BLaER1 treated with 17β-estradiol and CSF1 and Interleukin-3, amounts not matched to agents 10 nM and 100 nM (cell line): ENCODE data around the gene NTHL1.

Experiments
- H3K27ac ChIP-seq, 11 experiments: shearing (Covaris generic); formaldehyde crosslinking; 2 replicates each; pipeline ENCODE4 v1.8.1; 2022
- H3K27me3 ChIP-seq, 11 experiments: shearing (Covaris generic); formaldehyde crosslinking; 2 replicates each; pipeline ENCODE4 v1.8.1; 2022
- H3K36me3 ChIP-seq, 11 experiments: shearing (Covaris generic); formaldehyde crosslinking; 2 replicates each; pipeline ENCODE4 v1.8.1; 2022
- H3K4me1 ChIP-seq, 10 experiments: shearing (Covaris generic); formaldehyde crosslinking; 2 replicates each; pipeline ENCODE4 v1.8.1; 2022
- H3K4me2 ChIP-seq, 11 experiments: shearing (Covaris generic); formaldehyde crosslinking; 2 replicates each; pipeline ENCODE4 v1.8.1; 2022
- H3K4me3 ChIP-seq, 10 experiments: shearing (Covaris generic); formaldehyde crosslinking; 2 replicates each; pipeline ENCODE4 v1.8.1; 2022
- H3K9ac ChIP-seq, 11 experiments: shearing (Covaris generic); formaldehyde crosslinking; 2 replicates each; pipeline ENCODE4 v1.8.1; 2022
- H3K9me3 ChIP-seq, 11 experiments: shearing (Covaris generic); formaldehyde crosslinking; replicated peaks in 1 of 11; 2 replicates each; pipeline ENCODE4 v1.8.1; 2022
- H4K20me1 ChIP-seq, 11 experiments: shearing (Covaris generic); formaldehyde crosslinking; 2 replicates each; pipeline ENCODE4 v1.8.1; 2022
- Cebpa-rat ChIP-seq, 11 experiments: shearing (Covaris generic); IDR thresholded peaks; 2 replicates each; pipeline ENCODE4 v1.8.1; 2022

NTHL1 gene

GRCh38 chr16:2075631-2076030 is 28.0 kb upstream of the NTHL1 start:
- Histone ChIP-seq H3K9ac (no peak overlapping the region), H3K4me3 (no peak overlapping the region), H4K20me1 (peaks cover 0 to 71% (median 0%) of the 10 kb centered on the region in 11 experiments; a peak in 9 of 22 replicates), H3K9me3 (no peaks in the 10 kb centered on the region), H3K36me3 (peaks cover 60 to 98% (median 89%) of the 10 kb centered on the region in 11 experiments), H3K27me3 (no peaks in the 10 kb centered on the region), H3K4me2 (no peak overlapping the region), H3K27ac (no peak overlapping the region), H3K4me1 (peaks cover 7 to 34% (median 18%) of the 10 kb centered on the region in 10 experiments; a peak in 19 of 20 replicates)
- TF ChIP-seq Cebpa-rat (IDR thresholded peaks at IDR 0.05), result no peak

GRCh38 chr16:2074071-2074470 is 26.4 kb upstream of the NTHL1 start:
- H4K20me1 ChIP-seq, result peaks cover 0 to 65% (median 0%) of the 10 kb centered on the region in 11 experiments; a peak in 9 of 22 replicates
- peaks cover 61 to 96% (median 88%) of the 10 kb centered on the region in 11 experiments for H3K36me3 ChIP-seq
- H3K4me1 ChIP-seq, result peaks cover 9 to 26% (median 22%) of the 10 kb centered on the region in 10 experiments; a peak in 19 of 20 replicates

GRCh38 chr16:2072926-2073325 is 25.3 kb upstream of the NTHL1 start:
- Histone ChIP-seq H4K20me1 (peaks cover 0 to 56% (median 0%) of the 10 kb centered on the region in 11 experiments; a peak in 8 of 22 replicates), H3K27me3 (no peaks in the 10 kb centered on the region), H3K9me3 (no peaks in the 10 kb centered on the region), H3K27ac (0 out of 22 replicates have a peak overlapping the region, but pooled peaks of 1 of the 11 experiments have one; percentile 7), H3K36me3 (peaks cover 72 to 99% (median 91%) of the 10 kb centered on the region in 11 experiments), H3K4me2 (no peak overlapping the region), H3K9ac (peak overlapping the region in 2 of 11 experiments; percentile 3 to 9; a peak in 2 of 22 replicates), H3K4me1 (peaks cover 11 to 26% (median 20%) of the 10 kb centered on the region in 10 experiments; a peak in 18 of 20 replicates), H3K4me3 (no peak overlapping the region)
- TF ChIP-seq Cebpa-rat (IDR thresholded peaks at IDR 0.05), result no peak

More at GRCh38 chr16:2074071-2074470, 26.4 kb upstream of the NTHL1 start:
- no peak overlapping the region for H3K4me3 ChIP-seq
- no peaks in the 10 kb centered on the region for H3K27me3 ChIP-seq
- H3K27ac ChIP-seq, result no peak overlapping the region
- H3K4me2 ChIP-seq, result no peak overlapping the region
- peak overlapping the region in 2 of 11 experiments; percentile 6 to 27; a peak in 1 of 22 replicates for H3K9ac ChIP-seq
- H3K9me3 ChIP-seq, result no peaks in the 10 kb centered on the region
- no peak for TF ChIP-seq Cebpa-rat (IDR thresholded peaks at IDR 0.05)

- Histone ChIP-seq H3K9ac (peak overlapping the region in 6 of 11 experiments; percentile 9 to 45 (median 32); a peak in 9 of 22 replicates), H3K4me2 (peak overlapping the region in 5 of 11 experiments; percentile 5 to 53 (median 41); a peak in 7 of 22 replicates), H4K20me1 (peaks cover 0 to 49% (median 0%) of the 10 kb centered on the region in 11 experiments; a peak in 6 of 22 replicates), H3K27ac (peak overlapping the region in 2 of 11 experiments; percentile 22 to 35; a peak in 2 of 22 replicates), H3K36me3 (peaks cover 82 to 98% (median 93%) of the 10 kb centered on the region in 11 experiments), H3K9me3 (no peaks in the 10 kb centered on the region), H3K4me3 (no peak overlapping the region), H3K4me1 (peaks cover 11 to 26% (median 20%) of the 10 kb centered on the region in 10 experiments; a peak in 18 of 20 replicates), H3K27me3 (no peaks in the 10 kb centered on the region)
- no peak for TF ChIP-seq Cebpa-rat (IDR thresholded peaks at IDR 0.05)
These were observed 24.0 kb upstream of the NTHL1 start for GRCh38 chr16:2071454-2072202.

GRCh38 chr16:2070576-2071453 is 23.2 kb upstream of the NTHL1 start:
- Histone ChIP-seq H3K4me2 (peak overlapping the region in 5 of 11 experiments; percentile 5 to 53 (median 41); a peak in 7 of 22 replicates), H4K20me1 (peaks cover 0 to 49% (median 0%) of the 10 kb centered on the region in 11 experiments; a peak in 6 of 22 replicates)

GRCh38 chr16:2066139-2066538 is 18.5 kb upstream of the NTHL1 start:
- Histone ChIP-seq H3K4me1 (peaks cover 13 to 48% (median 43%) of the 10 kb centered on the region in 10 experiments), H4K20me1 (peaks cover 0 to 51% (median 21%) of the 10 kb centered on the region in 11 experiments; a peak in 15 of 22 replicates), H3K4me3 (no peak overlapping the region), H3K9me3 (no peaks in the 10 kb centered on the region), H3K4me2 (no peak overlapping the region), H3K27ac (no peak overlapping the region), H3K9ac (no peak overlapping the region), H3K27me3 (no peaks in the 10 kb centered on the region), H3K36me3 (peaks cover 75 to 92% (median 84%) of the 10 kb centered on the region in 11 experiments)
- no peak for TF ChIP-seq Cebpa-rat (IDR thresholded peaks at IDR 0.05)

More at GRCh38 chr16:2070576-2071453, 23.2 kb upstream of the NTHL1 start:
- H3K9me3 ChIP-seq, result no peaks in the 10 kb centered on the region
- peaks cover 82 to 98% (median 93%) of the 10 kb centered on the region in 11 experiments for H3K36me3 ChIP-seq
- peak overlapping the region in 7 of 11 experiments; percentile 9 to 45 (median 35); a peak in 7 of 22 replicates for H3K9ac ChIP-seq
- H3K27ac ChIP-seq, result peak overlapping the region in 2 of 11 experiments; percentile 22 to 35; a peak in 3 of 22 replicates
- H3K27me3 ChIP-seq, result no peaks in the 10 kb centered on the region
- TF ChIP-seq Cebpa-rat (IDR thresholded peaks at IDR 0.05), result no peak
- H3K4me1 ChIP-seq, result peaks cover 11 to 26% (median 20%) of the 10 kb centered on the region in 10 experiments; a peak in 18 of 20 replicates
- H3K4me3 ChIP-seq, result no peak overlapping the region

GRCh38 chr16:2064368-2064945 is 16.8 kb upstream of the NTHL1 start:
- no peak overlapping the region for H3K4me3 ChIP-seq
- H3K27ac ChIP-seq, result no peak overlapping the region
- no peaks in the 10 kb centered on the region for H3K27me3 ChIP-seq
- H3K4me1 ChIP-seq, result peaks cover 13 to 61% (median 53%) of the 10 kb centered on the region in 10 experiments; a peak in 19 of 20 replicates
- TF ChIP-seq Cebpa-rat (IDR thresholded peaks at IDR 0.05), result no peak
- H3K36me3 ChIP-seq, result peaks cover 61 to 90% (median 72%) of the 10 kb centered on the region in 11 experiments
- H3K9ac ChIP-seq, result peak overlapping the region in 7 of 11 experiments; percentile 10 to 53 (median 39); a peak in 10 of 22 replicates
- H3K4me2 ChIP-seq, result peak overlapping the region in 8 of 11 experiments; percentile 8 to 97 (median 56); a peak in 13 of 22 replicates
- H4K20me1 ChIP-seq, result peaks cover 0 to 55% (median 33%) of the 10 kb centered on the region in 11 experiments; a peak in 17 of 22 replicates
- no peaks in the 10 kb centered on the region for H3K9me3 ChIP-seq

- Histone ChIP-seq H3K27ac (no peak overlapping the region), H3K4me1 (peaks cover 13 to 63% (median 56%) of the 10 kb centered on the region in 10 experiments; a peak in 19 of 20 replicates), H3K4me3 (no peak overlapping the region), H3K36me3 (peaks cover 58 to 87% (median 68%) of the 10 kb centered on the region in 11 experiments), H3K9ac (peak overlapping the region in 7 of 11 experiments; percentile 10 to 53 (median 39); a peak in 8 of 22 replicates), H4K20me1 (peaks cover 0 to 60% (median 33%) of the 10 kb centered on the region in 11 experiments; a peak in 19 of 22 replicates), H3K27me3 (no peaks in the 10 kb centered on the region), H3K9me3 (no peaks in the 10 kb centered on the region), H3K4me2 (peak overlapping the region in 8 of 11 experiments; percentile 8 to 97 (median 56); a peak in 15 of 22 replicates)
- TF ChIP-seq Cebpa-rat (IDR thresholded peaks at IDR 0.05), result no peak
These were observed 16.2 kb upstream of the NTHL1 start for GRCh38 chr16:2063861-2064260.
